HL-60 (cell line): Measurements from ENCODE around the gene TCL1B.

ENCODE experiments used
- GABPA ChIP-seq: IDR thresholded peaks from 2 replicates; pipeline ENCODE4 v1.6.1; 2012; ENCODE audit warnings: low read depth
- POLR2AphosphoS5 ChIP-seq: IDR thresholded peaks from 2 replicates; pipeline ENCODE4 v1.6.1; 2012; ENCODE audit warnings: low read depth
- REST ChIP-seq: IDR thresholded peaks from 2 replicates; pipeline ENCODE4 v1.6.1; 2012; ENCODE audit warnings: low read depth; ENCODE audit not compliant: insufficient replicate concordance
- SPI1 ChIP-seq: IDR thresholded peaks from 2 replicates; pipeline ENCODE4 v1.6.1; 2012; ENCODE audit warnings: low read depth, mild to moderate bottlenecking, borderline replicate concordance
- TF ChIP-seq, protein P1 (sequence below): IDR thresholded peaks from one replicate; pipeline ENCODE4 v1.5.1; 2011; ENCODE audit warnings: low read length, control low read depth, inconsistent platforms; ENCODE audit not compliant: insufficient read depth

GRCh38 chr14:95705518-95705917 is 19.3 kb downstream of the TCL1B start:
- TF ChIP-seq, protein P1, sequence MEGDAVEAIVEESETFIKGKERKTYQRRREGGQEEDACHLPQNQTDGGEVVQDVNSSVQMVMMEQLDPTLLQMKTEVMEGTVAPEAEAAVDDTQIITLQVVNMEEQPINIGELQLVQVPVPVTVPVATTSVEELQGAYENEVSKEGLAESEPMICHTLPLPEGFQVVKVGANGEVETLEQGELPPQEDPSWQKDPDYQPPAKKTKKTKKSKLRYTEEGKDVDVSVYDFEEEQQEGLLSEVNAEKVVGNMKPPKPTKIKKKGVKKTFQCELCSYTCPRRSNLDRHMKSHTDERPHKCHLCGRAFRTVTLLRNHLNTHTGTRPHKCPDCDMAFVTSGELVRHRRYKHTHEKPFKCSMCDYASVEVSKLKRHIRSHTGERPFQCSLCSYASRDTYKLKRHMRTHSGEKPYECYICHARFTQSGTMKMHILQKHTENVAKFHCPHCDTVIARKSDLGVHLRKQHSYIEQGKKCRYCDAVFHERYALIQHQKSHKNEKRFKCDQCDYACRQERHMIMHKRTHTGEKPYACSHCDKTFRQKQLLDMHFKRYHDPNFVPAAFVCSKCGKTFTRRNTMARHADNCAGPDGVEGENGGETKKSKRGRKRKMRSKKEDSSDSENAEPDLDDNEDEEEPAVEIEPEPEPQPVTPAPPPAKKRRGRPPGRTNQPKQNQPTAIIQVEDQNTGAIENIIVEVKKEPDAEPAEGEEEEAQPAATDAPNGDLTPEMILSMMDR: no peak
- TF ChIP-seq POLR2AphosphoS5: no peak
- no peak for TF ChIP-seq REST
- TF ChIP-seq SPI1: no peak
- no peak for TF ChIP-seq GABPA
